Pancreas (tissue), 10 donors: ENCODE results near the gene KXD1. TPM values are rescaled to one million over a fixed set of nuclear protein-coding genes. Genes with fewer than 3 reads are reported as not detected.
"Not testable (repeated sequence)": the region's sequence is repeated elsewhere in the genome, so short reads cannot be mapped to it uniquely, and the experiment has no call there.

Source experiments
- ATAC-seq, 4 donors: fragments of 200-7000 bp; cut with Tn5 transposase; one replicate each; pipeline versions ENCODE4 v1.8.0 to v1.9.1; 2020; ENCODE audit warnings: mild to moderate bottlenecking in 4 of 4, moderate library complexity in 4 of 4
- DNase-seq, 6 donors: peaks; one replicate each; pipeline ENCODE4 v3.0.0-alpha.2; 2020
- FAIRE-seq: peaks from 2 replicates; lab custom pipeline; 2012; peaks lifted over from hg19 to GRCh38; lab: Jason Lieb, UNC
- H3K27ac ChIP-seq, 4 donors: fragments of 200-600 bp; sonication (generic); 1 replicate in 3 of 4; 2 replicates in 1 of 4; pipeline versions ENCODE4 v1.5.0 to v1.8.0; 2020
- H3K27me3 ChIP-seq, 4 donors: fragments of 200-600 bp; one replicate each; pipeline ENCODE4 v1.8.0; 2021
- H3K36me3 ChIP-seq, 3 donors: fragments of 200-600 bp; sonication (generic) in 1 of 3; one replicate each; pipeline versions ENCODE4 v1.5.0 to v1.8.0; 2020 to 2021
- H3K4me1 ChIP-seq, 3 donors: fragments of 200-600 bp; one replicate each; pipeline ENCODE4 v1.8.0; 2021
- H3K4me3 ChIP-seq, 4 donors: fragments of 200-600 bp; sonication (generic) in 2 of 4; one replicate each; pipeline versions ENCODE4 v1.5.0 to v1.8.0; 2020 to 2021
- H3K9me3 ChIP-seq, 4 donors: fragments of 200-600 bp; one replicate each; pipeline ENCODE4 v1.8.0; 2021
- WGBS, 2 donors: extraction: QIAGEN DNeasy Blood & Tissue Kit; methylation state at CpG; one replicate each; pipeline ENCODE4 v1.1.7; 2013; 5-methylcytosine and 5-hydroxymethylcytosine counted together
- intact Hi-C, 3 donors: fragments of 100-400 bp; cut with DNase I; formaldehyde crosslinking; loops; one replicate each; pipeline versions ENCODE4 v1.11.1 to v1.14.2; 2022
- polyA plus RNA-seq, 2 donors: library from polyadenylated mRNA; stranded (reverse); fragments of 200-250 nt; gene quantifications; one replicate each; pipeline ENCODE4 v1.2.3, GENCODE V29; 2013
- total RNA-seq, 6 donors: library from RNA; stranded (reverse); fragmentation: NEBNext Ultra II Directional in 4 of 6; extraction: Animal tissue kit (Norgen Biotek cat#: 25700) in 4 of 6; gene quantifications; one replicate each; pipeline versions ENCODE4 v1.2.1 to v1.2.4, GENCODE V29; 2021 to 2023
- TF ChIP-seq, protein P1 (sequence below), 4 donors: fragments of 200-600 bp; sonication (generic) in 3 of 4; IDR thresholded peaks; one replicate each; pipeline versions ENCODE4 v1.5.0 to v1.8.0; 2021; ENCODE audit warnings: antibody characterized with exemption in 4 of 4
- donor health status: healthy with polysubstance abuse.
- donor health status: DM: no; HTN: no; CAD: no; lungs with moderate emphysema.
- donor health status: DM: no; HTN: no; CAD: no.
- donor health status: control.
- donor health status: control.
- donor health status: Bipolar disorder and iron deficiency.
- donor health status: DM: yes; HTN: yes; CAD: no.
- donor health status: DM: no; HTN: no; CAD: no.
- donor health status: DM: no; HTN: no; CAD: no.
- donor health status: DM: yes; HTN: yes; CAD: no.

The KXD1 gene
- total and polyA plus RNA-seq, 8 donors = 33.4 to 66.9 (median 42.2) TPM

DNA sequence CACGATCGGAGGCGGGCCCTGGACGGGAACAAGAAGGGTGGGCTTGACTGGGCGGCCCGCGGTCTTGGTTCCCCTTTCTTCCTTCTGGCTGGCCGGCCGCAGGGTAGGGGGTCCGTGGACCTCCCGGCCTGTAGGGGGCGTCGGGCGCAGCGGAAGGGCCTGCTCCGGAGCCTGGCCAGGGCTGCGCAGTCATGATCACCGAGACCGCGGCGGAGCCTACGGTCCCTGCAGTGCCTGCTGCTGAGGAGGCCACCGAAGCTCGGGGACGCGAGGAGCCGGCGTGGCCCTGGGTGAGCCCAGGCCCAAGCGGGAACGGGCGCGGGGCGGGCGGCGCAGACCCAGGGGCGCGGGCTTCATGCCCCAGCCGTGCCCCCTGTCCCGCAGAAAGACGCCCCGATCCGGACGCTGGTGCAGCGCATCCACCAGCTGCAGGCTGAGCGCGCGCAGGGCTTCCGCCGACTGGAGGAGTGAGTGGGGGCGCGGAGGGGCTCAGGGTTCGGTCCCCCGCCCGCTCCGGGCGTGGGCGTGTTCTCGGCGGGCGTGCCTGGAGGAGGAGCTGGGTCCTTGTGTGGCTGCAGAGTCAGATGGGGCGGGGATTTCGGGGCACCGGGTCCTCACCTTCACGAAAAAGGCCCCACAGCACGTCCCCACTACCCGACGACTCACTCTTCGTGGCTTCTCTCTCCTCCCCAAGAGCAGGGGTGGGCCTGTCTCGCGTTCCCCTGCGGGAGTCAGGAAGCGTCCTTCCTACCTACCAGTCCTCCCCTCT is 31.1 kb downstream of the KXD1 start, which contains the start of gene REX1BD:
REX1BD (plus strand) TSS at position 188 of the 769 bp plus-strand sequence; CDS start at position 192, 4 bp downstream.
- Histone ChIP-seq H3K27ac (peak within 1 kb of the TSS; percentile 76 to 90 (median 84)), H3K4me3 (peak within 1 kb of the TSS; percentile 69 to 99 (median 85)), H3K27me3 (no peaks in the 10 kb centered on the region), H3K36me3 (peaks cover 0 to 6% (median 0%) of the 10 kb centered on the region in 3 donors), H3K4me1 (peaks cover 0 to 6% (median 5%) of the 10 kb centered on the region in 3 donors), H3K9me3 (no peaks in the 10 kb centered on the region)
- TF ChIP-seq, protein P1, sequence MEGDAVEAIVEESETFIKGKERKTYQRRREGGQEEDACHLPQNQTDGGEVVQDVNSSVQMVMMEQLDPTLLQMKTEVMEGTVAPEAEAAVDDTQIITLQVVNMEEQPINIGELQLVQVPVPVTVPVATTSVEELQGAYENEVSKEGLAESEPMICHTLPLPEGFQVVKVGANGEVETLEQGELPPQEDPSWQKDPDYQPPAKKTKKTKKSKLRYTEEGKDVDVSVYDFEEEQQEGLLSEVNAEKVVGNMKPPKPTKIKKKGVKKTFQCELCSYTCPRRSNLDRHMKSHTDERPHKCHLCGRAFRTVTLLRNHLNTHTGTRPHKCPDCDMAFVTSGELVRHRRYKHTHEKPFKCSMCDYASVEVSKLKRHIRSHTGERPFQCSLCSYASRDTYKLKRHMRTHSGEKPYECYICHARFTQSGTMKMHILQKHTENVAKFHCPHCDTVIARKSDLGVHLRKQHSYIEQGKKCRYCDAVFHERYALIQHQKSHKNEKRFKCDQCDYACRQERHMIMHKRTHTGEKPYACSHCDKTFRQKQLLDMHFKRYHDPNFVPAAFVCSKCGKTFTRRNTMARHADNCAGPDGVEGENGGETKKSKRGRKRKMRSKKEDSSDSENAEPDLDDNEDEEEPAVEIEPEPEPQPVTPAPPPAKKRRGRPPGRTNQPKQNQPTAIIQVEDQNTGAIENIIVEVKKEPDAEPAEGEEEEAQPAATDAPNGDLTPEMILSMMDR (IDR thresholded peaks at IDR 0.05) = peak; percentile 73 to 91 (median 81)
- ATAC-seq = peak; percentile 89 to 94 (median 93)
- FAIRE-seq = no peak
- WGBS, 2 donors = 0 to 1% methylated on average over 58 to 72 of the region's 72 CpGs
- intact Hi-C loops = no loop called here
- peak; percentile 75 to 95 (median 85) for DNase-seq

DNA sequence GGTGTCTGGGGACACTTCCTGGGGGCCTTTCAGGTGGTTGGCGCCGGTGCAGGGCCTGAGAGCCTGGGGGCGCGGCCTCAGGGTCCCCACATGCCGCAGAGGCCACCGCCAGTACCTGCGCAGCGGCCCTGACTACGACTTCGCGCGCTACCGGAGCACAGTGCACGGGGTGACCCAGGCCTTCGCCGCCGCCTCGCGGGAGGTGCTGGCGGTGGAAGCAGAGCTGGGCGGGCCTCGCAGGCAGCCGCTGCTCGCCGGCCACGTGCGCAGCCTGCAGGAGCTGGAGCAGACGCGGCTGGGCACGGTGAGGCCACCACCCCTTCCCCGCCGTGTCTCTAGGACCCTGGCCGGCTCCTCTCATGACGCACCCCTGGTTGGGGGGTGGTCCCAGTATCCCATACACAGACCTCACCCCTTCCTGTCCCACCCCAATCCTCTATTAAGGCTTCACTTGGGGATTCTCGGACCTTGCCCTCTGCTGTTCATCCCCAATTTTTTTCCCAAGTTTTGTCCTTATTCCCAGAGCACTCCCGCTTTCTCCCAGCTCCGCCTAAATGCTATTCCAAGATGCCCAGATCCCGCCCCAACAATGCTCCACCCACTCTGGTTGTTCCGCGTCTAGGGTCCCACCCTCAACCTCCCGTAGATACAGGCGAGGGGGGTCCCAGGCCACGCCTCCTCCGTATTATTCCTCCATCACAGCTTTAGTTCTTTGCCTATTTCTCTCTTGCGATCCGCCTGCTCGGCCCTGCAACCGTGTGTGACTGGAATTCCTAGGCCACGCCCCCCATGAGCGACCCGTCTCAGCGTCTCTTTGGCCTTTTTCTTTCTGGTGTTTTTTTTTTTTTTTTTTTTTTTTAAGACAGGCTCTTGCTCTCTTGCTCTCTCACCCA is 32.0 kb downstream of the KXD1 start:
- peak overlapping the region; percentile 69 to 99 (median 85) for H3K4me3 ChIP-seq
- peak; percentile 72 to 79 (median 74) for ATAC-seq
- DNase-seq = peak; percentile 51 to 90 (median 72)
- 22 to 24% methylated on average over 44 to 52 of the region's 52 CpGs for WGBS, 2 donors
- no peaks in the 10 kb centered on the region for H3K9me3 ChIP-seq
- TF ChIP-seq, protein P1 (IDR thresholded peaks at IDR 0.05) = peak in 1 of 4 donors; percentile 4
- H3K4me1 ChIP-seq = peaks cover 3 to 9% (median 5%) of the 10 kb centered on the region in 3 donors
- FAIRE-seq = no peak
- no peaks in the 10 kb centered on the region for H3K27me3 ChIP-seq
- intact Hi-C loops = no loop called here
- H3K27ac ChIP-seq = peak overlapping the region; percentile 76 to 90 (median 84)
- peaks cover 0 to 6% (median 0%) of the 10 kb centered on the region in 3 donors for H3K36me3 ChIP-seq

DNA sequence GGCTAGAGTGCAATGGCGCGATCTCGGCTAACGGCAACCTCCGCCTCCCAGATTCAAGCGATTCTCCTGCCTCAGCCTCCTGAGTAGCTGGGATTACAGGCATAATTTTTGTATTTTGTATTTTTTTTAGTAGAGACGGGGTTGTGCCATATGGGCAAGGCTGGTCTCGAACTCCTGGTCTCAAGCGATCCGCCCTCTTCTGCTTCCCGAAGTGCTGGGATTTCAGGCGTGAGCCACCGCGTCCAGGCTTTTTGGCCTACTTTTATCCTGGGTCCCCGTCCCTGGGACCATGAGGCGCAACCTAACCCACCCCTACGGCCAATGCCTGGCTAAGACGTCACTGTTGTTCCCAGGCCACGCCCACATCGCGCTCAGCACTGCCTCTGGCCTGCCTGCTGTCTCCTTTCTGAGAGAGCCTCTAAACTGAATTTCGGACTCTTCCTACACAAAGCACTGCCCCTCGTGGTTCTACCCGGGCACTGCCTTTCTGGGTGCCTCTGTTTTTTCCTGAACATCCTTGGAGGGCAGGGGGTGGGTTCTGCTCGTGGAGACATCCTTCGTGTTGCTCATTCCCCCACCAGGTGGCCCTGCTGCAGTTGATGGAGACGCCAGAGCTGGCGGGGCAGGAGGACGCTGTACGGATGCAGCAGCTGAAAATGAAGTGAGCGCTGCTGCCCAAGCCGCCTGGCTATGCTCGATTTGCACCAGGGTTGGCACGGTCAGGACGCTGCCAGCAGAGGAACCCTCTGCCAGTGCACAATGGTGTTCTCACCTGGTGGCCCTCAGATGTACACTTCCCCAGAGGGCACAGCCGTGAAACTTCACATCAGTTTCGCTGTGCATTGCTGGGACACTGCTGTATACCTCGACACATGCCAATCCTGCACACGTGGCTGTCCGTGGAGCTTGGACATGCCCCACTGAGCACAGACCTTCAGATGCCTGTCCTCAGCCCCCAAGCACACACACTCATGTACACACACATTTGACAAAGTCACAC is 32.9 kb downstream of the KXD1 start:
- TF ChIP-seq, protein P1 (IDR thresholded peaks at IDR 0.05) = no peak
- peaks cover 0 to 6% (median 0%) of the 10 kb centered on the region in 3 donors for H3K36me3 ChIP-seq
- intact Hi-C loops = no loop called here
- peak in 1 of 6 donors; percentile 64 for DNase-seq
- H3K27me3 ChIP-seq = no peaks in the 10 kb centered on the region
- ATAC-seq = no peak
- H3K4me3 ChIP-seq = no peak overlapping the region
- FAIRE-seq = no peak
- peaks cover 5 to 14% (median 8%) of the 10 kb centered on the region in 3 donors for H3K4me1 ChIP-seq
- H3K9me3 ChIP-seq = no peaks in the 10 kb centered on the region
- WGBS, 2 donors = 86 to 88% methylated on average over 40 of the region's 40 CpGs
- no peak overlapping the region for H3K27ac ChIP-seq

DNA sequence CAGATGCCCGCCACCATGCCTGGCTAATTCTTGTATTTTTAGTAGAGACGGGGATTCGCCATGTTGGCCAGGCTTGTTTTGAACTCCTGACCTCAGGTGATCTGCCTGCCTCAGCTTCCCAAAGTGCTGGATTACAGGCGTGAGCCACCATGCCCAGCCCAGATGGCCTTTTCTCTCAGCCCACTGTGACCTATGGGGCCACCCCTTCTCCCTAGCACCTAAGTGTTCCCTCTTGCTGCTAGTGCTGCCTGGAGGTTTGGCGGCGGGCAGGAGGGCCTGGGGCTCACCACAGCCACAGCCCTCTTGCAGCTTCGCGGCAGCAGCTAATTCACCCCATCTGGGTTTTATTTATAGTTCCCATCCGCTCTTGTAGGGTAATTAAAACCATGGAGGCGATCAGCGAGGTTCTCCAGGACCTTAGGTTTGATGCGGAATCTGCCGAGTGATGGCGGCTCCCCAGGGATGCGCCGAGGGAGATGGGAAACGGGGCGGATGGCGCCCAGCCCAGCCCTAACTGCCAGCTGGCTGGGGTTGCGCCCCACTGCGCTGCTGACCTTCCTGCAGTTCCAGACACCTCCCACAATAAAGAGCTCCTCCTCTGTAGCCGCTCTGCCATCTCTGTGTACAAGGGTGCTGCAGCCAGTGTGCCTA is 34.2 kb downstream of the KXD1 start:
- DNase-seq (peak in 1 of 6 donors; percentile 47), FAIRE-seq (no peak), ATAC-seq (no peak)
- WGBS, 2 donors = 92 to 94% methylated on average over 22 of the region's 22 CpGs
- Histone ChIP-seq H3K9me3 (no peaks in the 10 kb centered on the region), H3K4me3 (no peak overlapping the region), H3K27me3 (no peaks in the 10 kb centered on the region), H3K36me3 (peaks cover 0 to 6% (median 0%) of the 10 kb centered on the region in 3 donors), H3K27ac (no peak overlapping the region), H3K4me1 (peaks cover 5 to 16% (median 8%) of the 10 kb centered on the region in 3 donors)
- intact Hi-C loops = no loop called here
- TF ChIP-seq, protein P1 (IDR thresholded peaks at IDR 0.05) = no peak

DNA sequence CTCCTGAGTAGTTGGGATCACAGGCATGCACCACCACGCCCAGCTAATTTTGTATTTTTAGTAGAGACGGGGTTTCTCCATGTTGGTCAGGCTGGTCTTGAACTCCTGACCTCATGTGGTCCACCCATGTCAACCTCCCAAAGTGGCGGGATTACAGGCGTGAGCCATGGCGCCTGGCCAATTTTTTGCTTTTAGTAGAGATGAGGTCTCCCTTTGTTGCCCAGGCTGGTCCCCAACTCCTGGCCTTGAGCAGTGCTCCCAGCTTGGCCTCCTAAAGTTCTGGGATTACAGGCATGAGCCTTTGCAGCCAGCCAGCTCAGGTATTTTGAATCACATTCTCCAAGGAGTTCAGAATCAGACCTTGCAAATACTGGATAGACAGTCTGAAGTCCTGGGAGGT is 35.1 kb downstream of the KXD1 start:
- H3K4me1 ChIP-seq = peaks cover 5 to 16% (median 8%) of the 10 kb centered on the region in 3 donors
- ATAC-seq, H3K9me3 ChIP-seq, H3K36me3 ChIP-seq, H3K4me3 ChIP-seq, H3K27me3 ChIP-seq, intact Hi-C loops, FAIRE-seq, H3K27ac ChIP-seq: not testable (repeated sequence)
- WGBS, 2 donors = 79 to 80% methylated on average over 5 of the region's 5 CpGs
- DNase-seq = peak in 1 of 6 donors; percentile 39
